GM19452 (cell line): ENCODE measurements around the gene CD300LF.

Experiments
- ATAC-seq: cut with Tn5 transposase; IDR thresholded peaks from one replicate; pipeline ENCODE4 v1.9.1; 2021; ENCODE audit not compliant: unreplicated experiment

The CD300LF gene

DNA sequence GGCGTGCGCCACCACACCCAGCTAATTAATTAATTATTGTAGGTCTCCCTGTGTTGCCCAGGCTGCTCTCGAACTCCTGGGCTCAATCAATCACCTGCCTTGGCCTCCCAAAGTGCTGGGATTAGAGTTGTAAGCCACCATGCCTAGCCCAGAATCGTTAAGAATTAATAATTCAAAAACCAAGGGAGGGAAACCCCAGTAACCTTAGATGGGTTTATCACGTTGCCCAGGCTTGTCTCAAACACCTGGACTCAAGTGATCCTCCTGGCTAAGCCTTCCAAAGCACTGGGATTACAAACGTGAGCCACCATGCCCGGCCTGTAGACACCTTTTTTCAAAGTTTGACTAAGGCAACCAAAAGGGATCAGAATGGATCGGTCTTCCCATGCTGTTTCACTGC, 21.6 kb downstream of the CD300LF start:
- ATAC-seq = no peak

DNA sequence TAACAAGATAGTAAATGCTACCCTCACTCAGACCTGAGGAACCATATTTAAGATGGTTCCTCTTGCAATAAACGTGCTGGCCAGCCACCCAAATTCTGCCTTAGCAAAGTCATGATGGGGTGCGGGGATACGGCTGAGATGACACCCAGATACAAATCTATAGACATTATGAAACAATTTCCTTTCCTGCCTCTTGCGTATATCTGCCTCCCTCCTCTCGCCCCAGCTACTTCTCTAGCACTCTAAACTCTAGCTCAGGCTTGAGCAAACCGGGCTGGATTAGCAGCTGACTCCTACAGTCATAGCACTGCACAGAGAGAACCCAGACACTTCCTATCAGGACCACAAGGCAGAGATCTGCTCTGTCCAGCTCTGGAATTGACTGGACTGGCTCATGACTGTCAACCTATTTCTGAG, 22.3 kb downstream of the CD300LF start:
- ATAC-seq = no peak

DNA sequence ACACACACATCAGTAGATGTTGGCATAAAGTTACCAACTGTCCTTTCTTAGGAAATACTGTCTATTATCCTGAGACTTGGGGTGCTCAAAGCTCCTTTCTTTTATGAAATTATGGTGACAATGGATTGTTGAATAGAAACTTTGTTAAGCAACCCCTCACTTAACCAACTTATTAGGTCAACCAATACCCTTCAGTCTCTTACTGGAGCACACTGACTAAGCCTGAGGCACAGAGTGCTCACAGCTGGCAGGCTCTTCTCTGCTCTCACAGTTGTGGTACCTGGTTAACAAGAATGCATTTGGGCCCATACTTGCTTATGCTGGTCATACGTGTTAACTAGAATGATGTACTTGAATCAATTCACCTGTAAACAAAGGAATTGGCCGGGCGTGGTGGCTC, 24.8 kb downstream of the CD300LF start:
- ATAC-seq = no peak

DNA sequence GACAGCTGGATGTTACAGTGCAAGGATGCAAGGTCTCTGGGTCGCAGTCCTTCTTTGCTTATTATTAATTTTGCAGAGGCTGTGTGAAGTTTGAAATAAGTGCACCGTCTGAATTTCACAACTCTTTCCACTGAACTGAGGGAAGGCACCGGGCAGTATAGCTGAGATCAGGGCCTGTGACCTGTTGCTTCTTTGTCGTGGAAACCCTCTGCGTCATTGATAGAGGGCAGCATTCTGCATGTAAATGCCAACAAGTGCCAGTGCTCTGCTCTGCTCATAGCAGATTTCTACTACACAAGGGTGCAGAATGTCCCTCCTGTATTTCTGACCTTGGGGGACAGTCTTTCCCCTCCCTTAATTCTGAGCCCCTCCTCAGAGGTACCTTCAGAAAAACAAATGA, 26.0 kb downstream of the CD300LF start:
- ATAC-seq = no peak

DNA sequence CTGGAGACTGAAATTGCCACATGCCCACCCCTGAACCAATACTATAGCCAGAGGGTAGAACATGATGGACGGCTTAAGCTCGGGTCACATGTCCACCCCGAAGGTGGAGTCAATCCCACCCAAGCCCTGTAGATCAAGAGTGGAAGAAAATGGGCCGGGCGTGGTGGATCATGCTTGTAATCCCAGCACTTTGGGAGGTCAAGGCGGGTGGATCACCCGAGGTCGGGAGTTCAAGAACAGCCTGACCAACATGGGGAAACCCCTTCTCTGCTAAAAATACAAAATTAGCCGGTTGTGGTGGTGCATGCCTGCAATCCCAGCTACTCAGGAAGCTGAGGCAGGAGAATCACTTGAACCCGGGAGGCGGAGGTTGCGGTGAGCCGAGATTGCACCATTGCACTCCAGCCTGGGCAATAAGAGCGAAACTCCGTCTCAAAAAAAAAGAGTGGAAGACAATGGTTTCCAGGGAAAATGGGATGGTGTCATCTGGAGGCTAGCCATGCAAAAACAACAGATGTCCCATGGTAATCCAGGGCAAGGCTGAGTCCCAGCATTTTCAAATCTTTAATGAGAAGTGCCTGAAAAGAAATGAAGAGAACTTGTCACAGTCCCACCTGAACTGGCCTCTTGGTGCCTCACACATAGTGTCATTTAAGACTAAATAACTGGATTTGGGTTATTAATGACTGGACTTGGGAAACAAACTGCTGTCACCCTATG, 30.1 kb downstream of the CD300LF start:
- ATAC-seq = no peak

DNA sequence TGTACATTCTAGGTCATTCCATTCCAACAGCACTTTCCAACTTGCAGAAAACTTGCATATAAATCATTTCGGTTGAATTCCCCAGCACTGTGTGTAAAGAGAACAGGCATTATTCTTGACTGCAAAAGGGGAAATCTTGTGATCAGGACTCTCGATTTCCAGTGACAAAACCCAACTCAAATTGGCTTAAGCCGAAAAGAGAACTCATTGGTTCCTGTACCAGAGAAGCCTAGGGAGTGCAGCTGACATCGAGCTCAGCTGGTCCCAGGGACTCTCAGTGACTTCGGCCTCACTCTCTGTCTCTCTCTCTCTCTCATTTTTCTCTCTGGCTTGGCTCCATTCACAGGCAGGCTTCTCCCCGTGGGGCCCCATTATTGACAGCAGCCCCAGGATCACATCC, 30.7 kb downstream of the CD300LF start:
- ATAC-seq = no peak

DNA sequence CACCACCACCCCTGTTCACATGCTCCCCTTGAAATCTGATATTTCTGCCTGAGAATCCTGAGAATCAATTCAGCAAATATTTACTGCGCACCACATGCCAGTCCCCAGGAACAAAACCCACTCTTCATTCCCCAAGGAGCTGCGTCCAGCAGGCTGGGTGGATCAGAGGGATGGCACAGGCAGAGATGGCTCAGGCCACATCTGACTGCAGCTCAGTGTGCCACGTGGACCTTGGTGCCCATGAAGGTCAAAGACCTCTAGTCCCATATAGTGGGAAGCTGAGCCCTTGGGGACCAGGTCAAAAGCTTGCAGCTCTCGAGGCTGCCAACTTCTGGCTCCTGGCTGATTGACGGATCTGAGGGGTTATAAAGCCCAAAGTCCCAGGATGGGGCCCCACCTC, 31.8 kb downstream of the CD300LF start:
- no peak for ATAC-seq

DNA sequence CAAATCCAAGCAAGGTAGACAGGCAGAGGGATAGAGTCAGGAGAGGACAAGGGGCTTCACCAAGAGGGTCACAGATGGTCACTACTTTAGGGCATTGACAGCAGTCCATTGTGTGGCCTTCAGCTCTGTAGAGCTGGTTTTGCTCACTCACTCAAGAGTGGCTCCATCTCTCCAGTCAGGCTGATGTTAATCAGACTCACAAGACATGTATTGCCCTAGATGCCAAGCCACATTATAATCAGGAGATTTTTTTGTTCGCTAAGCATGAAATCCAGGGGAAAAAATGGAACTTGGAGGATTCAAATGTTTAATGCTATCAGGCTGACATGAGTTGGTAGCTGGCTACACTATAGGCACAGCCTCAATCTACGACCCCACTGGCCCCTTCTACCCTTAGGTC, 32.5 kb downstream of the CD300LF start:
- ATAC-seq = no peak

DNA sequence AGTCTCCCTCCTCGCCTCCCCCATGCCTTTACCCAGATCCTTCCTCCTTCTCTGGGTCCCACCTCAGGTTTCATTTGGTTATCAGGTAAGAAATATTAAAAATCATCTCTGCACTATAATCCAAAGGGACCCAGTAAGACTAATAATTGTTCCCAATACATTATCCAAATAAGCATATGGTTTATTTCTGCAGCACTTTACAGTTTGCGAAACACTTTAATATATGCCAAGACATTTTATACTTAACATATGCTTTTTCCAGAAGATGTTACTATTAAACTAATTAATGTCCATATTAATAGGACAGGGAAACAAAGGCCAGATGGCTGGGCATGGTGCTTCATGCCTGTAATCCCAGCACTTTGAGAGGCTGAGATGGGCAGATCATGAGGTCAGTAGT, 33.3 kb downstream of the CD300LF start:
- no peak for ATAC-seq

DNA sequence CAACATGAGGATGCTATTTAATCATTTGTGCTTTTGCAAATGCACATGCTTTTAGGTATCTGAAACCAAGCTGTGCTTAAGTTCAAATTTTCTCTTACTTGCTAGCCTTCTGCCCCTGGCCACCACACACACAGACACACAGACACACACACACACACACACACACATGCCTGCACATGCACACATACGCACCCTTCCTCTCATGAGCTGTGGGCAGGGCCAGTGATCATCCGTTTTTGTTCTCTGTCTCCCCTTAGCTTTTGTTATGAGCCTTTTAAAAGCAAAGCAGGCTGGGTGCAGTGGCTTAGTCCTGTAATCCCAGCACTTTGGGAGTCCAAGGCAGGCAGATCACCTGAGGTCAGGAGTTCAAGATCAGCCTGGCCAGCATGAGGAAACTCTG, 34.2 kb downstream of the CD300LF start:
- no peak for ATAC-seq

DNA sequence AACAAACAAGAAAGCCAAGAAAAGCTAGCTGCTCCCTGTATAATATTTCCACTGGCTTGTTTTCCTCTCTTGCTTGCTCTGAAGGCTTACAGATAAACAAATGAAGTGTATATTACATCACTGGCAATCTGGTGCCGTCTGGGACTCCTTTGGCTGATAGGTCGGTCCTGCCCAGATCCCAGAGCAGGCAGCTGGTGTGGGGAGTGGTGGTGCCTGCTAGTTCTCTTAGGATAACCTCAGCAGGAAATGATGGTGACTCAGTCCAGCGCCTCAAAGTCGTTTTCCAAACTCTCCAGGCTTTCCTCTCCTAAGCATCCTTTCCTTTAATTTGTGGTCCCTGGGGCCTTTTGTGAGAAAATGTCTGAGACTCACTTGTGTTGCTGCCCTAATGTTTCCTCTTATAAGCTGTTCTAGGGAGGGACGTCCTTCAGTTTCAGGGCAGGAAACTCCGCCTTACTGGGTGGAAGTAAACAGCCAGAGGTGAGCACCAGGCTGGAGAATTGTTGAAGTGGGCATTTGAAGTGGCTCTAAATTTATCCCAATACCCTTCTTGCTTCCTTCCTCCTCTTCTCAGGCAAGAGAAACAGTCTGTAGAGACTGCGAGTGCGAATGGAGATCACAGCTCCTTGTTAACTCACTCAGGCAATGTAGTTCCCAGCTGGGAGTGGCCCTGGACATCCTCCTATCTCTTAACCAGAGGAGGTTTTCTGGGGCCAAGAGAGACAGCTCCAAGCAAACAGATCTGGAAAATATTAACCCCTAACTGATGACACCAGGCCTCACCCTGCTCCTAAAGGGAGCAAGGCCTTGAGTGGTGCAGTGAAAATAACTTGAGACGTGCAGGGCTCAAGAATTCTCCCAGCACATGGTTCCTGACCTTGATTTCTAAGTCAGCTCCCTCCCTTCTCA, 34.9 kb downstream of the CD300LF start:
- ATAC-seq = no peak

DNA sequence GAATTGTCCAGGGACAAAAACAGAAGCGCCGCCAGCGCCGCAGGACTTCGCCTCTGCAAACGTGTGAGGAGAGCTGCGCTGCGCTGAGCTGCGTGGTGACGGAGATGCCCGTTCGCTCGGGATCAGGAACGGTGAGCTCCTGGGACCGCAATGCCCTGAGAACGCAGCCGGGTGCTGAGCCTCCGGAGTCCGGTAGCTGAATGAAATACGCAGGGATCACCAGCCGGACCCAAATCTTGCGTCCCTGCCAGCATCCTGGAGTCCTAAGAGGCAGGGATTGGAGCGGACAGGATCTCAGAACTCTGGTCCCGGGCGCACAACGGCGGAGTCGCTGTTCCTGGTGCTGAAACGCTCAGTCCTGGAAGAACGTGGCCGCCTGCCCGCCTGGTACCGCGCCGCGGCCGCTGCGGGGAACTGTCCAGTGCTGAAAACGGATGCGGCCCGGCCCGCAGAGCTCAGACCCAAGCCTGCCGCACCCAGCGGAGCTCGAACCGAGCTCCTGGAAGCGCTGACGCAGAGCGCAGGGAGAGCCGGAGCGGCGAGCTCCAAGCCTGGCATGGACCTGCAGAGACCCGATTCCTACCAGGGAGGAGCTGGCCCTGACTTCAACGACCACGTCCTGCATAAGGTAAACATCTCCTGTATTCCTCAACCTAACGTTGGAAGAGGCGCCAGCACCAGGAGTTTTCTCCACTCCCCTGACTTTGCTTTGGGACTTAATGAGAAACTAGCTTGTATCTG, 41.5 kb downstream of the CD300LF start:
- ATAC-seq = no peak

DNA sequence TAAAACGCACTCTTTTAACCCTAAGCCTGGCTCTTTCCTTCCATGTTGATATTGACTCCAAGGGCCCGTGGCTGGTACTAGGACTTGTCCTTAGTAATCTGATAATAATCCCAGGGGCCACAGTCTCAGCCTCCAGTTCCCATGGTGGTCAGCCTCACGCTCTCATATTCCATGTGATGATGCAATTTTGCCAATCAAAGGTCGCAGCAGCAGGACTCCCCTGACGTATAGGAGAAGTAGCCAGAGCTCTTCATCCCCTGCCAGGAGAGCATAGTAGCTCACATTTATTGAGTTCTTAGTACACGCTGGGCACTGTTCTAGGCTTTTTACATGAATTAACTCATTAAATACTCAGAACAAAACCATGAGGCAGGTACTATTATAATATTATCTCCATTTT, 42.4 kb downstream of the CD300LF start:
- no peak for ATAC-seq

DNA sequence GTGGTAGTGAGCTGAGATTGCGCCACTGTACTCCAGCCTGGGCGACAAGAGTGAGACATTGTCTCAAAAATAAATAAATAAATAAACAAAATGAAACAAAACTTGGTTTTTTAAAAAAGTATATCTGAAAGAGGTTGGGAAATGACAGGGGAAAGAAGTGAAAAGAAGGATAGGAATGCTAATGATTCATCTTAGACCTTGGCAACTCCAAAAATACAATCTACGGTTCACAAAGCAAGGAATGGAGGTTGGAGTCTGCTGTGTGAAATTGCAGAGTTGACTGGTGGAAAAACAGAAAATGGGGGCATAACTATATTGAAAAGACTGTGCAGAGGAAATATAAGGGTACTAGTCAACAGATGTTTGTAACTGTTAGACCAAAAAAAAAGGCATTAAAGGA, 49.2 kb downstream of the CD300LF start:
- ATAC-seq = no peak

DNA sequence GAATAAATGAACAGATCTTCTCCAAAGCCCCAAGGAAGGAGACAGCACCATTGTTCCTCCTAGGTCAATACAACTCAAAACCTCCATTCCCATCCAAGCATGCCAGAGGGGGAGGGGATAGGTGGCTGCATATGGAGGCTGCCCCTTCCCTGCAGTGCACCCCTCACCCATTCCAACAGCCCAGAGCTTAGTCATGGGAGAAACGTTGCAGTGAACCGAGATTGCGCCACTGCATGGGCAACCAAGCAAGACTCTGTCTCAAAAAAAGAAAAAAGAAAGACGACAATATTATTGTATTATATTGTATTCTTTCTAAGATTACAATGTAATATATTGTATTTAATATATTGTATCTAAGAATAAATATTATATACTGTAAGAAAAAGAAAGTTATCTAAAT, 52.8 kb downstream of the CD300LF start:
- ATAC-seq = no peak

DNA sequence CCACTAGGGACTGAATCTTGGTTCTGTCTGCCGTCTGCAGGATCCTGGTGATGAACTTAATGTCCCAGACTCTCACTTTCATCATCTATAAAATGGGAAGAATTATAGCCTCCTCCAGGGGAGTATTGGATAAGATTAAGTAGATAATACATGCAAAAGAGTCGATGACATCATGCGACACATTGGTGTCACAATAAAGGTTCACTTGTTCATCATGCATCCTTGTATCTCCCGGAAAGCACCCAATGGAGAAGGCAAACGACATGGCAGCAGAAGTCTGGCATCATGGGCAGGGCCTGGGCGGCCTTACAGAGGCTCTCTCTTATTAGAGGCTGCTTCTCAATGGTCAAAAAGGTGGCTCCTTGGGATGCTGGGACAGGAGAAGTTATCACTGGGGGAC, 54.1 kb downstream of the CD300LF start:
- ATAC-seq = no peak

DNA sequence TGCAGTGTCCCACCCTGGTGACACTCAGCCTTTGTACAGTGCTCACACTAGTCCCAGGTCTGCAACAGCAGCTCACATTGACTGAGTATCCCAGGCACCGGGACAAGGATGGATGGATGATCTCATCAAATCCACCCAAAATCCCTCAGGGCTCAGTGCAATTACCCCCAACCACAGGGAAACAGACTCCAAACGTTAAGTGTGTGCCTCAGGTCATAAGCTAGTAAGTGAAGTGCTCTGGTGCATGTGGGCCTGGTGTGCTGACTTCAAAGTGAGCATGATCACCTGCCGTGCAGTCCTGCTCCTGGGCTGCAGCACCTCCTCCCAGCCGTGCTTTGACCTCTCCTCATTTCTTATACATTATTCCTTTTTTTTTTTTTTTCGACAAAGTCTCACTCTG, 58.0 kb downstream of the CD300LF start:
- ATAC-seq = no peak

DNA sequence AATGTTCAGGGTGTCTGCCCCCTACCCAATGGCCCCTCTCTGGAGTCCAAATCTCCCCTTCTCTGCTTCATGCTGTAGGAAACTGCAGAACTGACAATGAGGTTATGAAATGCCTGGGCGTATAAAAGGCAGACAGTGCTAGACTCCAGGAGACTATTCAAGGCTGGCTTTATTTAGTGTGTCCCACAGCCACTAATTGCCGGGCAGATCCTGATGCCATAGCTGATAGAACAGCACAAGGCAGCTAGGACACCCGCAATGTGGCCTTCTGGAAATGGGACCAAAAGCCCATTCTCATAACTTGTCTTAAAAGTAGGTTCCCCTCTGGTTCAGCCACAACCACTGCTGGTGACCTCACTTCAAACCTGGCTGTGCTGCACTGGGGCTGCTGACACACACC, 60.7 kb downstream of the CD300LF start:
- no peak for ATAC-seq

DNA sequence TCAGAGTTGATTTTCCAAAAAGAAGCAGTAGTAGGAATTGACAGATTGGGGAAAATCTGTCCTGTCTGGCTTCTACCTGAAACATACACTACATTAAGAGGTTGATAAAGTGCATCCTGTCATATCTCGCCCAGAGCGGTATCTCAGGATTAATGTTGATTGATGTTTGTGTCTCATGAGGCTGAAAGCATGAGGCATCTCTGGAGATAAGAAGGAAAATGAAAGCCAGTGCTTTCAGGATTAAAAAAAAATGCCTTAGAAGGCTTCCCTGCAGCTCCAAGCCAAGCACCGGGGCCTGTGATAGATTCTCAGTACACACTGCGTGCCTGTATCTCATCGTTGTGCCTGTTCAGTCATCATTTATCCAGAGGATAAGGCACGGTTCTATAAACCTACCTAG, 62.8 kb downstream of the CD300LF start:
- ATAC-seq = no peak

DNA sequence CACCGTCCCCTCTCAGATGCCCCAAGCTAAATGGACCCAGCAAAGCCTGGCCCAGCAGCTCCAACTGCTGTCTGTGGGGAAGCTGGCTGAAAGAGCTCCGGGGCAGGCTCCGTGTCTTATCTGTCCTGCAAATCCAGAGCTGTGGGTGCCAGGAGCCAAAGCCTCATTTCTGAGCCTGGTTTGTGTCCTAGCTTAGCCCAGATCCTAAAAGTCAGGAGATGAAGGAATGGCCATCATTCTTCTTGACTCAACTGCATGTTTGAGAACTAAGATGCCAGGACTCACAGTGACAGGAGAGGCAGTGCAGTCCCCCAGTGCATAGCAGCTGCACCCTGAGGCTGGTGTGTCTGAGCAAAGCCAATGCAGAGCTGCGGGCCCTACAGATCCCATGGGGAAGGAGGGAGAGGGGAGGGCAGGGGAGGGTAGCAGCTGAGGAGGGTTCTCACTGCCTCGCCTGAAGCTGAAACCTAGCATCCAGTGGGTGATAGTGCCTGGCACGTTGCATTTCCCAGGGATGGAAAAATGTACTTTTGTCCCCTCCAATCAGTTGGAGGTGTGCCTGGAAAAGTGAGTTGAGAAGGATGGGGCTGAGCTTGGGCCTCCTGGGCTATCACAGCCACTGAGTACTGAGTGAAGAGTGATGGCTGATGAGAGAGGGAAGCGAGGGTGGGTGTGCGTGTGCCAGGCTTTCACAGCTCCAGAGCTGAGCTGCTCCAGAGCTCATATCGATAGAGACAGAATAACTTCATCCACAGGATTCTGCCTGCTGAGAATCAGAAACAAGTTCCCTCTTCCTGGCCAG, 64.7 kb downstream of the CD300LF start:
- no peak for ATAC-seq

DNA sequence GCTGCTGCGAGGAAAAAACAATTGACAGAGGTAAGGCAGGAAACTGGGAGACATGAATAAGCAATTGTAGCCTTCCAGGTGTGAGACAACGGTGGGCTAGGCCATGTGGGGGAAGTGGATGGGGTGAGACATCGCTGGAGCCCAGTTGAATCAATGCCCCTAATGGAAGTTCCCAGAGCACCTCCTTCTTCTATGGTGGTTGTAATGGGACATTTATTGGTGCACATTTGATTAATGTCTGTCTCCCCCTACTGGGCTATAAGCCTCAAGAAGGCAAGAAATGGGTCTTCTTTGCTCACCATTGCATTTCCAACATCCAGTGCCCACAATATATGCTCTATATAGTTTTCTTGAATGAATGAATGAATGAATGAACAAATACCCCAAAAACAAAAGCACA, 66.5 kb downstream of the CD300LF start:
- no peak for ATAC-seq
